ENCODE measurements around the gene GMCL1. TPM values are rescaled to one million over a fixed set of nuclear protein-coding genes. Genes with fewer than 3 reads are reported as not detected.

The GMCL1 gene
- total and polyA plus RNA-seq, 2 of the 13 experiments (the other 11 are each of a cell fraction or from before 2014, with no cell fraction given): 18.7 to 24.0 TPM

GRCh38 chr2:69781321-69782248 lies 47.9 kb upstream of the GMCL1 start (continued):
- no peak for TF ChIP-seq ATF7 (IDR thresholded peaks at IDR 0.05)
- TF ChIP-seq ATF7 (CRISPR knock-in tag; IDR thresholded peaks at IDR 0.05): no peak
- no peak; the same call in 1 of the 2 replicates for TF ChIP-seq ZHX2 (IDR thresholded peaks at IDR 0.05; ENCODE audit: low read depth)
- no peak for TF ChIP-seq ZHX2 (CRISPR knock-in tag; IDR thresholded peaks at IDR 0.05; ENCODE audit: borderline replicate concordance)
- no peak; the same call in none of the 2 replicates for TF ChIP-seq ZHX1 (CRISPR knock-in tag; IDR thresholded peaks at IDR 0.05; ENCODE audit: low read depth)
- TF ChIP-seq POLR2G (IDR thresholded peaks at IDR 0.05; ENCODE audit: low read depth, low read length): no peak; the same call in 1 of the 2 replicates
- no peak for TF ChIP-seq ZSCAN30 (CRISPR knock-in tag; IDR thresholded peaks at IDR 0.05)
- TF ChIP-seq NFE2L2 (IDR thresholded peaks at IDR 0.05; ENCODE audit: low read length): no peak; the same call in 1 of the 2 replicates
- TF ChIP-seq CTCF (CRISPR knock-in tag; IDR thresholded peaks at IDR 0.05): no peak
- TF ChIP-seq ZNF350 (CRISPR knock-in tag; IDR thresholded peaks at IDR 0.05; ENCODE audit: borderline replicate concordance, low read depth): no peak
- TF ChIP-seq ZNF879 (CRISPR knock-in tag; IDR thresholded peaks at IDR 0.05): no peak
- peak; percentile 84; the same call in 1 of the 2 replicates for TF ChIP-seq SIX1 (CRISPR knock-in tag; IDR thresholded peaks at IDR 0.05; ENCODE audit: borderline replicate concordance)
- TF ChIP-seq, protein P1, sequence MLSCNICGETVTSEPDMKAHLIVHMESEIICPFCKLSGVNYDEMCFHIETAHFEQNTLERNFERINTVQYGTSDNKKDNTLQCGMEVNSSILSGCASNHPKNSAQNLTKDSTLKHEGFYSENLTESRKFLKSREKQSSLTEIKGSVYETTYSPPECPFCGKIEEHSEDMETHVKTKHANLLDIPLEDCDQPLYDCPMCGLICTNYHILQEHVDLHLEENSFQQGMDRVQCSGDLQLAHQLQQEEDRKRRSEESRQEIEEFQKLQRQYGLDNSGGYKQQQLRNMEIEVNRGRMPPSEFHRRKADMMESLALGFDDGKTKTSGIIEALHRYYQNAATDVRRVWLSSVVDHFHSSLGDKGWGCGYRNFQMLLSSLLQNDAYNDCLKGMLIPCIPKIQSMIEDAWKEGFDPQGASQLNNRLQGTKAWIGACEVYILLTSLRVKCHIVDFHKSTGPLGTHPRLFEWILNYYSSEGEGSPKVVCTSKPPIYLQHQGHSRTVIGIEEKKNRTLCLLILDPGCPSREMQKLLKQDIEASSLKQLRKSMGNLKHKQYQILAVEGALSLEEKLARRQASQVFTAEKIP (CRISPR knock-in tag; IDR thresholded peaks at IDR 0.05; ENCODE audit: borderline replicate concordance): no peak
- TF ChIP-seq CHD4 (IDR thresholded peaks at IDR 0.05; ENCODE audit: borderline replicate concordance, low read length): peak; percentile 91; the same call in 1 of the 2 replicates
- 0 out of 2 replicates have a peak, but pooled peaks have one; percentile 74 for TF ChIP-seq ZNF430 (CRISPR knock-in tag; IDR thresholded peaks at IDR 0.05)
- no peak for TF ChIP-seq PAX8 (CRISPR knock-in tag; IDR thresholded peaks at IDR 0.05; ENCODE audit: borderline replicate concordance)
